ENCODE data around the gene COPS4. TPM values are rescaled to one million over a fixed set of nuclear protein-coding genes. Genes with fewer than 3 reads are reported as not detected.
"Not testable (repeated sequence)": the region's sequence is repeated elsewhere in the genome, so short reads cannot be mapped to it uniquely, and the experiment has no call there.

COPS4 gene
- total and polyA plus RNA-seq, 3 donors from 2014 or later: 73.2 to 100 (median 87.6) TPM

- Histone ChIP-seq H3K4me3 (no peak overlapping the region), H3K4me1 (no peaks in the 10 kb centered on the region), H3K27ac (no peak overlapping the region), H3K27me3 (no peaks in the 10 kb centered on the region), H3K9me3 (no peaks in the 10 kb centered on the region), H3K36me3 (ENCODE audit: low read depth, missing control alignments) (no peaks in the 10 kb centered on the region)
- WGBS, 2 donors: 71 to 83% methylated on average over 1 of the region's 1 CpG
- TF ChIP-seq CTCF (IDR thresholded peaks at IDR 0.05): no peak
- no peak for TF ChIP-seq POLR2A (IDR thresholded peaks at IDR 0.05)
- no peak for DNase-seq
- intact Hi-C loops (cut with DNase I; ENCODE audit: low total_unique reads): loop anchor here (10.0 kb wide), 1 partner anchor 135 kb away; the partner anchor contains the start of gene SEC31A
Observed at GRCh38 chr4:83029688-83030087, 5.3 kb upstream of the COPS4 start.

GRCh38 chr4:83036991-83037665, 2.1 kb downstream of the COPS4 start:
- H3K9me3 ChIP-seq: no peaks in the 10 kb centered on the region
- intact Hi-C loops (cut with DNase I; ENCODE audit: low total_unique reads): loop anchor here (10.0 kb wide), 1 partner anchor 142 kb away; the partner anchor contains the start of gene SEC31A
- TF ChIP-seq POLR2A (IDR thresholded peaks at IDR 0.05) (no peak), CTCF (IDR thresholded peaks at IDR 0.05) (no peak)
- no peak for DNase-seq
- 54 to 61% methylated on average over 5 of the region's 5 CpGs for WGBS, 2 donors
- H3K4me1 ChIP-seq: peaks cover 21% of the 10 kb centered on the region
- no peaks in the 10 kb centered on the region for H3K36me3 ChIP-seq (ENCODE audit: low read depth, missing control alignments)
- H3K27me3 ChIP-seq: no peaks in the 10 kb centered on the region
- no peak overlapping the region for H3K4me3 ChIP-seq
- H3K27ac ChIP-seq: no peak overlapping the region

- Histone ChIP-seq H3K36me3 (ENCODE audit: low read depth, missing control alignments) (no peaks in the 10 kb centered on the region), H3K27me3 (no peaks in the 10 kb centered on the region), H3K4me3 (no peak overlapping the region), H3K27ac (no peak overlapping the region), H3K9me3 (no peaks in the 10 kb centered on the region), H3K4me1 (peaks cover 21% of the 10 kb centered on the region)
- DNase-seq: no peak
- WGBS, 2 donors: 64 to 71% methylated on average over 3 of the region's 3 CpGs
- intact Hi-C loops (cut with DNase I; ENCODE audit: low total_unique reads): no loop called here
- TF ChIP-seq CTCF (IDR thresholded peaks at IDR 0.05): no peak
- TF ChIP-seq POLR2A (IDR thresholded peaks at IDR 0.05): no peak
Observed at GRCh38 chr4:83040269-83040668, 5.3 kb downstream of the COPS4 start.

- intact Hi-C loops (cut with DNase I; ENCODE audit: low total_unique reads); H3K9me3 ChIP-seq; H3K4me3 ChIP-seq; H3K27me3 ChIP-seq; H3K4me1 ChIP-seq; DNase-seq; H3K36me3 ChIP-seq (ENCODE audit: low read depth, missing control alignments); H3K27ac ChIP-seq: not testable (repeated sequence)
- 96 to 98% methylated on average over 2 of the region's 2 CpGs for WGBS, 2 donors
Observed at GRCh38 chr4:83043157-83043556, 8.2 kb downstream of the COPS4 start.

- no peak for DNase-seq
- no peak overlapping the region for H3K27ac ChIP-seq
- intact Hi-C loops (cut with DNase I; ENCODE audit: low total_unique reads): no loop called here
- H3K4me1 ChIP-seq: no peaks in the 10 kb centered on the region
- H3K27me3 ChIP-seq: no peaks in the 10 kb centered on the region
- no peaks in the 10 kb centered on the region for H3K36me3 ChIP-seq (ENCODE audit: low read depth, missing control alignments)
- WGBS, 2 donors: 96 to 97% methylated on average over 12 to 14 of the region's 14 CpGs
- TF ChIP-seq POLR2A (IDR thresholded peaks at IDR 0.05) (no peak), CTCF (IDR thresholded peaks at IDR 0.05) (no peak)
- H3K9me3 ChIP-seq: no peaks in the 10 kb centered on the region
- H3K4me3 ChIP-seq: no peak overlapping the region
Observed at GRCh38 chr4:83043801-83044407, 8.9 kb downstream of the COPS4 start.
